ENCODE measurements around the gene DTX4.

GRCh38 chr11:59138643-59139042, 33.3 kb upstream of the DTX4 start:
- TF ChIP-seq CTCF (IDR thresholded peaks at IDR 0.05; ENCODE audit: poor library complexity, severe bottlenecking) (no peak), MXI1 (conservative IDR thresholded peaks at IDR 0.05; ENCODE audit: poor library complexity, severe bottlenecking) (no peak), EP300 (conservative IDR thresholded peaks at IDR 0.05; ENCODE audit: poor library complexity, severe bottlenecking) (no peak), SMC3 (conservative IDR thresholded peaks at IDR 0.05; ENCODE audit: poor library complexity) (no peak), EZH2 (IDR thresholded peaks at IDR 0.05; ENCODE audit: borderline replicate concordance, insufficient read depth, low read length, poor library complexity, severe bottlenecking) (no peak)
